SK-MEL-5 (cell line): ENCODE results near the gene PRRC1. TPM values are rescaled to one million over a fixed set of nuclear protein-coding genes. Genes with fewer than 3 reads are reported as not detected.
"Not testable (repeated sequence)": the region's sequence is repeated elsewhere in the genome, so short reads cannot be mapped to it uniquely, and the experiment has no call there.

Experiments
- DNase-seq: peaks from one replicate; pipeline ENCODE4 v3.0.0-alpha.2; 2016; ENCODE audit warnings: low read depth, low spot score
- in situ Hi-C: cut with HindIII; loops from 2 replicates; pipeline ENCODE4 v1.10.0; 2016; ENCODE audit warnings: low sequenced_read_pairs, high pct_unique_total_duplicates, low pct_unique_long_range_greater_than_20kb
- total RNA-seq: library from RNA; depleted of rRNA; stranded (reverse); fragments of >200 nt; shearing (Covaris generic); gene quantifications from 2 replicates; pipeline ENCODE4 v1.2.3, GENCODE V29; 2014

Gene PRRC1
- total RNA-seq, 1 experiment from 2014 or later = 41.4 TPM

DNA sequence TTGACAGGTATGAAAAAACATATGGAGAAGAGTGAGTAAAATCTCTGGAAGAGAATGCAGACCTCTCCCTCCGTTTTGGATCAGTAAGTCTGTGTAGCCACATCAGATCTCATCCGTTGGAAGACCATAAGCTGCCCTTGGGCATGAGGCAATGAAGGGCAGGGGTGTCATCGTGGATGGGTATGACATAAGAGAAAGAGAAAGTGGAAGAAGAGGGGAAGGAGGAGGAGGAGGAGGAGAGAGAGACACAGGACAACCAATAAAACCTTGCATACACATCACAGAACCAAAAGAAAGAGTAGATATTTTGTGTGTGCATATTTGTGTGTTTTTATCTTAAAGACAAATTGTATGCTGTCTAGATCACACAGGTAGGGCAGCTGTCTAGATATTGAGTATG lies 50.7 kb downstream of the PRRC1 start:
- in situ Hi-C loops = no loop called here
- DNase-seq = no peak

DNA sequence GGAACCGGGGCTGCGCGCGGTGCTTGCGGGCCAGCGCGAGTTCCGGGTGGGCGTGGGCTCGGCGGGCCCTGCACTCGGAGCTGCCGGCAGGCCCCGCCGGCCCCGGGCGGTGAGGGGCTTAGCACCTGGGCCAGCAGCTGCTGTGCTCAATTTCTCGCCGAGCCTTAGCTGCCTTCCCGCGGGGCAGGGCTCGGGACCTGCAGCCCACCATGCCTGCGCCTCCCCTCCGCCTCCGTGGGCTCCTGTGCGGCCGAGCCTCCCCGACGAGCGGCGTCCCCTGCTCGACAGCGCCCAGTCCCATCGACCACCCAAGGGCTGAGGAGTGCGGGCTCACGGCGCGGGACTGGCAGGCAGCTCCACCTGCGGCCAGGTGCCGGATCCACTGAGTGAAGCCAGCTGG lies 52.0 kb downstream of the PRRC1 start:
- in situ Hi-C loops, DNase-seq: not testable (repeated sequence)

DNA sequence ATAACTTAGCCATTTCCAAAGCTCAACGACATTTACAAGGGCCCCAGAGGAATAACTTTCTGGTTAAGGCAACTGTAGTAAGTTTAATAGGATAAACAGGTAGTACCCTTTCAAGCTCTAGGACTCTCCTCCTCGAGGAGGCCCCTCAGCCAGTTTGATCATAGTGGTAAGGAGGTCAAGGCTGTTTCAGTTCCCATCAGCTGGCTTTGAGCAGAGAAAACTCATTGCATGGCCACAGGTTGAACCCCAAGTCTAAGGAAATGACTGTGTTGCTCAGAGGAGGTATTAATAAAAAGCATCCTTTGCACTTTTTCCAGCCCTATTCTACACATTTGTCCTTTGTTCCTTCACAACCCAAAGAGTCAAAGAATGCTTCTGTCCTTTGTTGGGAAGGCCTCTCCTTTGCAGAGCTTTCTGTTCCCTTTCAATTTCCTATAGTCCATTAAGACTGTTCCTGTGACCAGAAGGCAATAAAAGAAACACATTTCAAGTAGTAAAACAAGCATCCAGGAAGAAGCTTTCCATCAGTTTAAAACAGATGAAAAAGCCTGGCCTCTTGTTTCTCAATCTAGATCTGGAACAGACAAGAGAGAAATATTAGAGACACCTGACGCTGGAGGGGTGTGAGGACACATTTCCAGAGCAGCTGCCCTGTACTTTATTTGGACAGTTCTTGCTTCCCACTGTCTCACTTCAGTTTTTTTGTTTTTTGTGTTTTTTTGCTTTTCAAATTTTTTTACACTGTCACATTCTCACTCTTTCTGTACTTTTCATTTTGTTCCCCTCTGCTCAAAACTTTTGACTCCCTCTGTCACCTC lies 54.1 kb downstream of the PRRC1 start:
- DNase-seq = peak; percentile 11
- in situ Hi-C loops = no loop called here

DNA sequence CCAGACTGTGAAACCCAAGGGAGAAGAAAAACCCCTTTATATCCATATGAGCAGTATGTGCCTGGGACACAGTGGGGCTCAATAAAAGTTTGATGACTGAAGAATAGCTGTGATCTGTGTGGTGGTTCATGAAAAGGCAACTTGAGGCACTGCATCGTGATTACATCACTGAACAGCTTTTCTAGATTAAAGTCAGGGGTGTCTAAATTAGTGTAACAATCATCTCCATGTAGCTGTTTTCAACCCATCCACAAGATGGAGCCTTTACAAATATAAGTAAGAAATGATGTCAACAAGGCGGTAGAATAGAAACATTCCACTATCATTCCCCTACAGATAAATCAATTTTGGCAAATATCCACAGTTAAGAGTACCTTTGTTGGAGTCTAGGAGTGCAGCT lies 55.5 kb downstream of the PRRC1 start:
- in situ Hi-C loops = no loop called here

DNA sequence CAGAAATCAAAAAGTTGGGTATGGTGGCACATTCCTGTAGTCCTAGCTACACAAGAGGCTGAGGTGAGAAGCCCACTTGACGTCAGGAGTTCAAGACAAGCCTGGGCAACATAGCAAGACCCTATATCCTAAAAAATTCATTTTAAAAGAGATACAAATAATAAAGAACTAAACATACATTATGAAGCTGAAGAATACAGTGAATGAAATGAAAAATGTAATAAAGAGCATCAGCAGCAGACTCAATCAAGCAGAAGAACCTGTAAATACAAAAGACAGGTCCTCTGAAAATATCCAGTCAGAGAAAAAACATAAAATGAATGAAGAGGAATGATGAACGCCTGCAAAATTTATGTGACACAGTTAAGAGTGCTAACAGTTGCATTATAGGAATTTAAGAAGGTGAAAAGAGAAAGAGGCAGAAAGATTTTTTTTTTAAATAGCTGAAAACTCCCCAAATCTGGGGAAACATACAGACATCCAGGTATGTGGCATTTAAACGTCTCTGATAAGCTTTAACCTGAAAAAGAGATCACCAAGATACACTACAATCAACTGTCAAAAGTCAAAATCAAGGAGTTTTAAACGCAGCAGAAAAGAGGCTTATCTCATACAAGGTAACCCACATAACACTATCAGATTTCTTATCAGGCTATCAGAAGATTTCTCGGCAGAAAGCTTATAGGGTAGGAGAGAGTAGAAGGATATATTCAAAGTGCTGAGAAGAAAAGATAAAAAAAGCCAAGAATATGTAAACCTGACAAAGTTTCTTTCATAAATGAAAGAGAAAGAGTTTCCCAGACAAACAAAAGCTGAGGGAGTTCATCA lies 57.6 kb downstream of the PRRC1 start:
- no peak for DNase-seq
- in situ Hi-C loops = no loop called here

More for the DNA sequence above, 55.5 kb downstream of the PRRC1 start:
- peak; percentile 37 for DNase-seq

DNA sequence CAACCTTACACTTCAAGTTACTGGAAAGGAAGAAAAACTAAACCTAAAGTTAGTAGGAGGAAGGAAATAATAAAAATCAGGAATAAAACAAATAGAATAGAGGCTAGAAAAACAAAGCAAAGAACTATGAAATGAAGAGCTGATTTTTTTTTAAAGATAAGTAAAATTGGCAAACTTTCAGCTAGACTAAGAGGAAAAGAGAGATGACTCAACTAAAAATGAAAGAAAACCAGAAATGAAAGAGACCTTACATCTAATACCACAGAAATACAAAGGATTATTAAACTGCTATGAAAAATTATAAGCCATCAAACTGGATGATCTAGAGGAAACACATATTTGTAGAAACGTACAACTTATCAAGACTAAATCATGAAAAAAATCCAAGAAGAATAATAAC lies 60.0 kb downstream of the PRRC1 start:
- DNase-seq = no peak
- in situ Hi-C loops = no loop called here

DNA sequence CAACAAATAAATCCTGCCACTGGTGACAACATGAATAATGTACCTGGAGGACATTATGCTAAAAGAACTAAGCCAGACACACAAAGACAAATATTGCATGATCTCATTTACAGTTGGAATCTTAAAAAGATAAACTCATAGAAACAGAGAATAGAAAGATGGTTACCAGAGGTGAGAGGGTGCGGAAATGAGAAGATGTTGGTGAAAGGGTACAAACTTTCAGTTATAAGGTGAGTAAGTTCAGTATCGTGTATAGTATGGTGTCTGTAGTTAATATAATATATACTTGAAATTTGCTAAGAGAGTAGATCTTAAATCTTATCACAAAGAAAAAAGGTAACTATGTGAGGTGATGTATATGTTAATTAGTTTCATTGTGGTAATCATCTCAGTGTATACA lies 63.3 kb downstream of the PRRC1 start:
- DNase-seq = no peak
- in situ Hi-C loops = no loop called here

DNA sequence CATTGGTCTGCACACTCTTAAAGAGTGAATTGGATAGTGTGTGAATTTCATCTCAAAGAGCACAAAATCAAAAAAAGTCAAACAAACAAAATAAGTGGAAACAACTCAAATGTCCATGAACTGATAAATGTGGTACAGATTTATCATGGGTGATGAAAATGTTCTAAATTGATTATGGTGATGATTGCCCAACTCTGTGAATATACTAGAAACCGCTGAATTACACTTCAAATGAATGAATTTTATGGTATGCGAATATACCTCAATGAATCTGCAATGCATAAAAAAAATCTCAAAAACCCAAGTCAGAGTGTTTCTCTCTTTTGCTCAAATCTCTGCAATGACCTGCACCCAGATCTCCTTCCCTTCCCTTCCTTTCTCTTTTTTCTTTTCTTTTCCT lies 64.0 kb downstream of the PRRC1 start:
- in situ Hi-C loops = no loop called here
- DNase-seq = no peak

DNA sequence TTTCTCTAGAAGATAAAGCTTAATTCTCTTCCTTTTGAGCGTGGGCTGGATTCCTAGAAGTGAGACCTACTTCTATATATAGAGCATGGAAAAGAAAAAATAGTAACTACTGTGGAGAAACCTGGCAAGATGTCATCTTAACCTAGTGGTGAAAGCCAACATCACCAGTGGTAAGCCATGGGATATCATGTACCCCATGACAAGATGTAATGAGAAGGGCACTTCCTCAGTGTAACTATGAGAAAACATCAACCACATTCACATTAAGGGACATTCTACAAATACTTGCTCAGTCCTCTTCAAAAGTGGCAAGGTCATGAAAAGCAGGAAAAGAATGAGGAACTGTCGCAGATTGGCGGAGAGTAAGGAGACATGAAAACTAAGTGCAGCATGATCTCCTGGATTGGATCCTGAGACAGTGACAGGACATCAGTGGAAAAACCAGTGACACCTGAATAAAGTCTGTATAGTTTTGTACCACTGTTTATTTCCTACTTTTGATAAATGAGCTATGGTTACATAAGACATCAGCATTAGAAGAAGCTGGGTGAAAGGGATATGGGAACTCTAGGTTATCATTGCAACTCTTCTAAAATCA lies 65.4 kb downstream of the PRRC1 start:
- in situ Hi-C loops = no loop called here
- DNase-seq = no peak

DNA sequence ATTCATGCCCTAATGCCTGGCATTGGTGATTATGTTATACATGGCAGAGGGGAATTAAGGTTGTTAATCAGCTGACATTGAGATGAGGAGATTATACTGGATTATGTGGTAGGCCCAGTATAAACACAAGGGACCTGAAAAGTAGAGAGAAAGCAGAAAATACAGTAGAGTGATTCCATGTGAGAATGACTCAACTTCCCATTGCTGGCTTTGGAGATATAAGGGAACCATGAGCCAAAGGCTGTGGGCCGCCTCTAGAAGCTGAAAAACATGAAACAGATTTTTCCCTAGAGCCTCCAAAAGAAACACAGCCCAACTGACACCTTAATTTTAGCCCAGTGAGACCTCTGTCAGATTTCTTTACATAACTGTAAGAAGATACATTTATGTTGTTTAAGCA lies 66.4 kb downstream of the PRRC1 start:
- no peak for DNase-seq
- in situ Hi-C loops = no loop called here

DNA sequence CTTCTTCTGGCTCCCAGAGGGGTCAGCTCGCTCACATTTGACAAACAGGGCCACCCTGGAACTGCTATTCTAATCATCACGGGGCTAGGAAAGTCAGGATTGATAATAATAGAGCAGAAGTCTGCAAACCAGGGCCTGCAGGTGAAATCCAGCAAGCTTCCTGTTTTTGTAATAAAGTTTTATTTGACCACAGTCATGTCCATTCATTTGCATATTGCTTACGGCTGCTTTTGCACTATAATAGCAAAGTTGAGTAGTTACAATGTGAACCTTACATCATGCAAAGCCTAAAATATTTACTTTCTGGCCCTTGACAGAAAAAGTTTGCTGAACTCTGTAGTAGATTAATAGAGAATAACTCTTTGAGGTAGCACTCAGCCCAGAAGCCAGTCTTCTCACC lies 68.2 kb downstream of the PRRC1 start:
- no peak for DNase-seq
- in situ Hi-C loops = no loop called here

DNA sequence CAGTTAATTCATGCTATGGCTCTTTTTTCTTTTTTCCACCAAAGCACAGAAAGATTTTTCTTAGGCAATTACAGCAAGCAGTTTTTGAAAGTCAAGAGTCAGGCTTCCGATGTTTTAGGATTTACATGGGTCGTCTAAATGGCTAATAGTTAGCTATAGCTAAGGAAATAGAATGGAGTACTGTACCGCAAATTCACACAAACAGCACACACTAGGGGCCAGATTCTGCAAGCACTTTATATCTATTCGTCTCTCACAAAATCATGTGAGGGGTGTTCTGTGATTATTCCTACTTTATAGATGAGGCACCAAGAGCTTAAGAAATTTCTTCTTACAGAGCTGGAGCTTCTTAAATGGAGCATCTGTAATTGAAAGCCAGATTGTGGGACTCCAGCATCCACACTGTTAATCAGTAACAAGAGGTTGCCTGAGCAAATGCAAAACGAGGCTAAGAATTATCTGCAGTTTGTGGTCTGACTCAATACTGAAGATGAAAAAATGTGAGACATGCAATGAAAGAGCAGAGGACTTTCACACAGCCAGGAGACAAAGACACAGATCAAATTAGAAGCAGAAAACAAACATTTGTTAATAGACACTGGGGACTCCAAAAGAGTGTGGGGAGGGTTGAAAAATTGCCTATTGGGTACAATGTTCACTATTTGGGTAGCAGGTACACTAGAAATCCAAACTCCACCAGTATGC lies 68.8 kb downstream of the PRRC1 start:
- no peak for DNase-seq
- in situ Hi-C loops = no loop called here

DNA sequence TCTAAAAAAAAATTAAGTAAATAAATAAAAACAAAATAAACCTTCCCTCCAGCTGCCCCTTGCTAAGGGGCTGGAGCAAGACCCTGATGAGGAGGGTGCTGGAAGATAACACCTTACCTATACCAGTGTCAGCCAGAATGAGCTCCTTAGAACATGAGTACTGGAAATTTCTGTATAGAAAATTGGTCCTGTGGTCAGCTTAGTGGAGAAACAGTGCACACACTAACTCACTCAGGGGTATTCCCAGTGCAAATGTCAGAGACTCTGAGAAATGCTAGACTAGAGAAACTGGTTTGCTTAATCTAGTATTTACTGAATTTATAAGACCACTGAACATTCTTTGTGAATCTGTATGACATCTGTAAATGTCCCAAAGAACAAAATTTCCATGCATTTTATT lies 69.4 kb downstream of the PRRC1 start:
- in situ Hi-C loops = no loop called here
- DNase-seq = no peak

DNA sequence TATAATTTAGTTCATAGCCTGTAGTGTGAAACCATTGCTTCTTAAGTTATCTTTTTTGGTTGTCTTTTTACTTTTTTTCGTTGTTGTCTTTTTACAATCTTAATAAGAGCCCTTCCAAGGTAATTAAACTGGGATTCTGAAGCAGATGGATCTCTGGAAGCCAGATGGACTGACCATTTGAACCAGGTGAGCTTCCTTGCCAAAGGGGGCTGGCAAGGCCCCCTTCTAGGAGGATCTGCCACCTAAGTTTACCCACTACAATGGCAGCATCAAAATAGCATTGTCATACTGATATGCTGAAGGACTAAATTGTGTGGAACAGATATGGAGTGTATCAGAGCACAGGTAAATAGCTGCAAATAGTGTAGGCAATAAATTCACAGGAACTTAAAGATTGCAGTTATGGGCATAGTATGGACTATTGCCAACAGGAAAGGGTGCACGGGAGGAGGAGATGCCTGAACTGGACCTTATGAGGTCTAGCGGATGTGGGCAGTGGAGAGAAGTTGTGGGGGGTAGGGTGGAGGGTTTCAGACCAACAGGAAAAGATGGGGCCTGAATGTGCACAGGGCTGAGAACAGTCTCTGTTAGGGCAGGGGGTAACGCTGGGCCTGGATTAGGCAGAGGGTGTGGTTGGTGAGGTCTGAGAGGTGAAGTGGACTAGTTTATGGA lies 69.9 kb downstream of the PRRC1 start:
- in situ Hi-C loops = no loop called here
- no peak for DNase-seq

DNA sequence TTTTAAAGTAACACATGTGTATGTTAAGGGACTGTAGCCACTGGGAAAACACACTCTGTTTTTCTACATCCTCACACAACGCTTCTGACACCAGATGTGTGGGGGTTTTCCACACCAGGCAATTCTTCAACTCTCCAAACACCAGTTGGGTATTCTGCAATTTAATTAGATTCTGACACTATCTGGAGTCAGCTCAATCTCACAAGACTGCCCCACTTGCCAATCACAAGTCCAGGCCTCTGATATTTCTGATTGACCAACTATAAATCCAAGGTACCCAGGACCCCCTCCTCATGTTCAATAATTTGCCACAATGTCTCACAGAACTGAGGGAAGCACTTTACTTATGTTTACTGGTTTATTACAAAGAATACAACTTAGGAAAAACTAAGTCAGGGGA lies 70.9 kb downstream of the PRRC1 start:
- no peak for DNase-seq
- in situ Hi-C loops = no loop called here

DNA sequence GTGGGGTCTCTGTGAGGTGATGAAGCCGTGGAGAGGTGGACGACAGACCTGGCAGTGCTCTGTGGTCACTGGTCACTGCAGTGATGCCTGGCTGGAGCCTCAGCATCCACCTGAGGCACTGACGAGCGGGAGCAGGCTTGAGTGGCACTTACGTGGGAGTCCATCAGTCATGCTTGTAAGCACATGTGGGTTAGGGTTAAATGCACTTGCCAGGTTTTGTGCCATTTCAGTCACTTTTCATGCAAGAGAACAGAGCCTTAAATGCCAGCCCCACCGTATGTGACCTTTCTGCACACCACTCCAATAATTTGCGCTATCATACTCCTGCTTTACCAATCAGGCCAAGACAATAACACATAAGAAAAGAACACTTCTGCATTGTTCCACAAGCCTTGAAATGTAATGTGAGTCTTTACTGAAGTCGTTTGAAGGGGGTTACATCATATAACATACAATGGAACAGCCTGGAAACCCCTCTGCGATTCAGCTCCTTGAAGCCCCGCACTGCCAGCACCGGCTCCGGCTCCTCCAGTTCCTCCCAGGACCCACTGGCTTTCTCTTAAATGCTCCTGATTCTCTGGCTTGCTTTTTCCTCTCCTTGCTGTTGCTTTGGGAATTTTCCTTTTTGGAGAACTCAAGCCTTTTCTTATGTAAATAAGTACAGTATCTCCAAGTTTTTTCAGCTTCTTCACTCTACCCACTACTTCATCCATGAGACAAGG lies 72.0 kb downstream of the PRRC1 start:
- no peak for DNase-seq
- in situ Hi-C loops = no loop called here

DNA sequence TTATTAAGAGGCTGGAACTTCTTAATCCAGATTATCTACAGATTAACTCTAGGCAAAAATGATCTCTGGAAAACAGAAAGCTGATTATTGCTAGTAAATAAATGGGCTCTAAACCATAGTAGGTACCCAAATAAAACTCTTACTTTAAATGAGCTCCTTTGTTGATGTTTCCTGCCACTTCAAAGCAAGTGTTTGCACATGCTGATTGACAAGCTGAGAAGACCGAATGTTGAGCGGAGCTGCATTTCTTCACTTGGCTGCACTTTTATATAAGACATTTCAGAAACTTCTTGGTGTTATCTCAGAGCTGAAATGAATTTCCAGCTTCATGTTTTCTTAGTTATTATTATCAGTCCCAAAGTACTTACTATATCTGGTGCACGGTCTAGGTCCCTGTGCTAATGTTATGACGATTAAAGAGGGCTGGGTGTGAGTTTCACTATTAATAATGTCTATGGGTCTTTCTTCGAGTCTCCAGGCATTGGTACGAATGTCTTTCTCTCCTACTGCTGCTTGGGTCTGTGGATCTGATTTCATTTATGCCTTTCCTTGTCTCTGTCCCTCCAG lies 72.8 kb downstream of the PRRC1 start:
- in situ Hi-C loops = no loop called here

More for the DNA sequence above, 72.8 kb downstream of the PRRC1 start:
- no peak for DNase-seq
